Ovary (tissue), 9 donors: Measurements from ENCODE around the gene POLE. TPM values are rescaled to one million over a fixed set of nuclear protein-coding genes. Genes with fewer than 3 reads are reported as not detected.

Source experiments
- DNase-seq, 5 donors: peaks; one replicate each; pipeline ENCODE4 v3.0.0-alpha.2; 2019 to 2020
- H3K27ac ChIP-seq, 2 donors: fragments of 200-600 bp; one replicate each; pipeline versions ENCODE4 v1.5.1 to v1.8.0; 2019 to 2022
- H3K27me3 ChIP-seq: fragments of 200-600 bp; one replicate; pipeline ENCODE4 v1.8.0; 2022
- H3K36me3 ChIP-seq: fragments of 200-600 bp; sonication (generic); one replicate; pipeline ENCODE4 v1.5.1; 2019
- H3K4me1 ChIP-seq: one replicate; pipeline ENCODE4 v1.8.1; 2013; ENCODE audit warnings: mild to moderate bottlenecking, moderate library complexity; ENCODE audit not compliant: insufficient read depth
- H3K4me3 ChIP-seq: fragments of 200-600 bp; sonication (generic); one replicate; pipeline ENCODE4 v1.5.1; 2017
- H3K9me3 ChIP-seq, 2 donors: fragments of 200-600 bp in 1 of 2; sonication (generic) in 1 of 2; one replicate each; pipeline versions ENCODE4 v1.5.1 to v1.8.1; 2013 to 2019; ENCODE audit warnings: mild to moderate bottlenecking in 1 of 2, moderate library complexity in 1 of 2
- CTCF ChIP-seq, 3 donors: fragments of 450-650 bp in 2 of 3; fragments of 200-600 bp in 1 of 3; IDR thresholded peaks; one replicate each; pipeline versions ENCODE4 v1.5.1 to v1.8.0; 2016 to 2022; ENCODE audit warnings: antibody characterized with exemption in 3 of 3, mild to moderate bottlenecking in 1 of 3
- EP300 ChIP-seq: sonication (generic); formaldehyde crosslinking; IDR thresholded peaks from one replicate; pipeline ENCODE4 v1.6.1; 2017; ENCODE audit warnings: antibody characterized with exemption
- POLR2A ChIP-seq: fragments of 450-650 bp; IDR thresholded peaks from one replicate; pipeline ENCODE4 v1.6.1; 2017; ENCODE audit warnings: antibody characterized with exemption, mild to moderate bottlenecking, moderate library complexity
- WGBS, 3 donors: extraction: QIAGEN DNeasy Blood & Tissue Kit in 1 of 3; methylation state at CpG; one replicate each; pipeline versions ENCODE4 v1.1.5 to v1.1.7; 2013 to 2017; 5-methylcytosine and 5-hydroxymethylcytosine counted together
- intact Hi-C, 4 donors: fragments of 100-400 bp; cut with DNase I; formaldehyde crosslinking; loops; one replicate each; pipeline versions ENCODE4 v1.11.0 to v1.15.1; 2022 to 2023
- polyA plus RNA-seq, 2 donors: library from polyadenylated mRNA; stranded (reverse); fragments of 200-250 nt in 1 of 2; fragments of 350-450 nt in 1 of 2; fragmentation: Illumina TruSeq in 1 of 2; extraction: RNeasy Lipid Tissue Mini Kit (QIAGEN cat#74804) in 1 of 2; gene quantifications; one replicate each; pipeline ENCODE4 v1.2.3, GENCODE V29; 2013 to 2014
- total RNA-seq, 7 donors: library from RNA; depleted of rRNA in 2 of 7; stranded (reverse); fragments of >200 nt in 2 of 7; fragmentation: NEBNext Ultra II Directional in 3 of 7; extraction: Animal tissue kit (Norgen Biotek cat#: 25700) in 3 of 7; gene quantifications; one replicate each; pipeline versions ENCODE4 v1.1.0 to v1.2.4, GENCODE V29; 2016 to 2023
- donor health status: DM: no; HTN: no; CAD: no; lungs with moderate emphysema.
- donor health status: DM: no; HTN: no; CAD: no.
- donor health status: Bipolar disorder and iron deficiency.
- donor health status: DM: yes; HTN: yes; CAD: no.
- donor health status: DM: no; HTN: no; CAD: no.
- donor health status: DM: yes; HTN: yes; CAD: no.

The POLE gene
- total and polyA plus RNA-seq, 9 donors: 12.5 to 34.7 (median 24.0) TPM

GRCh38 chr12:132622437-132623071, 64.6 kb downstream of the POLE start:
- intact Hi-C loops: loop anchor here in 1 of 4 donors (10.0 kb wide), 1 partner anchor 468 kb away; no protein-coding TSS in a partner anchor
- WGBS, 3 donors: 6 to 11% (median 7%) methylated on average over 8 to 11 of the region's 11 CpGs
- peak overlapping the region; percentile 30 to 55 for H3K27ac ChIP-seq

GRCh38 chr12:132621657-132622435, 65.3 kb downstream of the POLE start:
- TF ChIP-seq EP300 (no peak), CTCF (IDR thresholded peaks at IDR 0.05) (no peak)
- Histone ChIP-seq H3K4me1 (peaks cover 15% of the 10 kb centered on the region), H3K9me3 (peaks cover 0 to 6% of the 10 kb centered on the region in 2 donors), H3K27ac (no peak overlapping the region), H3K36me3 (no peaks in the 10 kb centered on the region), H3K4me3 (no peak overlapping the region), H3K27me3 (peaks cover 9% of the 10 kb centered on the region)
- intact Hi-C loops: loop anchor here in 1 of 4 donors (10.0 kb wide), 1 partner anchor 467 kb away; no protein-coding TSS in a partner anchor
- WGBS, 3 donors: 72 to 78% (median 73%) methylated on average over 19 to 21 of the region's 21 CpGs
- peak in 1 of 5 donors; percentile 45 for DNase-seq

More at GRCh38 chr12:132622437-132623071, 64.6 kb downstream of the POLE start:
- TF ChIP-seq CTCF (IDR thresholded peaks at IDR 0.05) (no peak), EP300 (no peak)
- H3K27me3 ChIP-seq: peaks cover 6% of the 10 kb centered on the region
- H3K9me3 ChIP-seq: no peaks in the 10 kb centered on the region
- H3K4me1 ChIP-seq: peaks cover 15% of the 10 kb centered on the region
- no peak overlapping the region for H3K4me3 ChIP-seq
- peak; percentile 63 to 79 (median 75) for DNase-seq
- H3K36me3 ChIP-seq: no peaks in the 10 kb centered on the region

- intact Hi-C loops: loop anchor here in 1 of 4 donors (10.0 kb wide), 1 partner anchor 466 kb away; no protein-coding TSS in a partner anchor
- TF ChIP-seq POLR2A (no peak), CTCF (IDR thresholded peaks at IDR 0.05) (no peak), EP300 (no peak)
- Histone ChIP-seq H3K36me3 (no peaks in the 10 kb centered on the region), H3K27ac (no peak overlapping the region), H3K9me3 (peaks cover 0 to 12% of the 10 kb centered on the region in 2 donors), H3K4me1 (peaks cover 15% of the 10 kb centered on the region), H3K4me3 (no peak overlapping the region), H3K27me3 (peaks cover 9% of the 10 kb centered on the region)
- 86 to 92% (median 88%) methylated on average over 25 to 28 of the region's 28 CpGs for WGBS, 3 donors
- no peak for DNase-seq
These were observed 66.1 kb downstream of the POLE start for GRCh38 chr12:132620899-132621656.
